ENCODE measurements around the gene DCTD. TPM values are rescaled to one million over a fixed set of nuclear protein-coding genes. Genes with fewer than 3 reads are reported as not detected.

Gene DCTD
- total RNA-seq, 1 experiment from 2014 or later, result 168 TPM

- no peak for DNase-seq (ENCODE audit: unreplicated experiment)
- TF ChIP-seq CTCF (IDR thresholded peaks at IDR 0.05; ENCODE audit: unreplicated experiment), result no peak
- intact Hi-C loops (cut with micrococcal nuclease), result no loop called here
- no peaks in the 10 kb centered on the region for H3K27me3 Mint-ChIP-seq (ENCODE audit: insufficient read depth, unreplicated experiment)
- H3K4me3 Mint-ChIP-seq (ENCODE audit: unreplicated experiment), result no peak overlapping the region
- CTCF ChIA-PET, result no interaction called here
- no peaks in the 10 kb centered on the region for H3K4me1 Mint-ChIP-seq (ENCODE audit: insufficient read depth, unreplicated experiment)
- H3K27ac Mint-ChIP-seq (ENCODE audit: low read depth, unreplicated experiment), result no peak overlapping the region
- H3K9me3 Mint-ChIP-seq (ENCODE audit: unreplicated experiment), result peaks cover 7% of the 10 kb centered on the region
- POLR2A ChIA-PET, result no interaction called here
- H3K36me3 Mint-ChIP-seq (ENCODE audit: insufficient read depth, unreplicated experiment), result no peaks in the 10 kb centered on the region
- no TSS peak for BruUV-seq (replicated peaks)
Observed at GRCh38 chr4:182853731-182854330, 63.4 kb downstream of the DCTD start.

DNA sequence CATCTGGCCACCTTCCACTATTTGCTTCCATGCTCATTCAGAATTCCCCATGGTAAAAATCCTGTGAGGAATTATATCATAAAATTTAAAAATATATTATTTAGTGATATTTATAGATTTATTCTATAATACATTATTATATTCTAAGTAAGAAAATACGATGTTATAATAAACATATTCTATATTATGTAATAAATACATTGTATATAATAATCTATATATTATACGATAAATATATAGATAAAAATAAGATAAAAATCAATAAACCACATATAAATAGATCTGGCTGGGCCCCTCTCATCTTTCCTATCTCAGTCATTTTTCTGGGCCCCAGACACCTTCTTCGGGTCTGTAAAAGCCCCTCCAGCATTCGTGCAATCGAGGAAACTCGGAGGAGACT lies 68.5 kb downstream of the DCTD start:
- Mint-ChIP-seq H3K9me3 (ENCODE audit: unreplicated experiment) (peaks cover 7% of the 10 kb centered on the region), H3K27me3 (ENCODE audit: insufficient read depth, unreplicated experiment) (no peaks in the 10 kb centered on the region), H3K27ac (ENCODE audit: low read depth, unreplicated experiment) (no peak overlapping the region), H3K4me1 (ENCODE audit: insufficient read depth, unreplicated experiment) (peaks cover 4% of the 10 kb centered on the region), H3K4me3 (ENCODE audit: unreplicated experiment) (no peak overlapping the region), H3K36me3 (ENCODE audit: insufficient read depth, unreplicated experiment) (no peaks in the 10 kb centered on the region)
- intact Hi-C loops (cut with micrococcal nuclease), result no loop called here
- no TSS peak for BruUV-seq (replicated peaks)
- no peak for TF ChIP-seq CTCF (IDR thresholded peaks at IDR 0.05; ENCODE audit: unreplicated experiment)
- POLR2A ChIA-PET, result interaction anchor here (0.7 kb wide), 1 partner anchor 11 kb away, joined by 3 read pairs; no protein-coding TSS in a partner anchor
- DNase-seq (ENCODE audit: unreplicated experiment), result no peak
- CTCF ChIA-PET, result interaction anchor here (0.7 kb wide), 2 partner anchors 1547 to 1714 kb away, joined by 3 read pairs; no protein-coding TSS in a partner anchor

DNA sequence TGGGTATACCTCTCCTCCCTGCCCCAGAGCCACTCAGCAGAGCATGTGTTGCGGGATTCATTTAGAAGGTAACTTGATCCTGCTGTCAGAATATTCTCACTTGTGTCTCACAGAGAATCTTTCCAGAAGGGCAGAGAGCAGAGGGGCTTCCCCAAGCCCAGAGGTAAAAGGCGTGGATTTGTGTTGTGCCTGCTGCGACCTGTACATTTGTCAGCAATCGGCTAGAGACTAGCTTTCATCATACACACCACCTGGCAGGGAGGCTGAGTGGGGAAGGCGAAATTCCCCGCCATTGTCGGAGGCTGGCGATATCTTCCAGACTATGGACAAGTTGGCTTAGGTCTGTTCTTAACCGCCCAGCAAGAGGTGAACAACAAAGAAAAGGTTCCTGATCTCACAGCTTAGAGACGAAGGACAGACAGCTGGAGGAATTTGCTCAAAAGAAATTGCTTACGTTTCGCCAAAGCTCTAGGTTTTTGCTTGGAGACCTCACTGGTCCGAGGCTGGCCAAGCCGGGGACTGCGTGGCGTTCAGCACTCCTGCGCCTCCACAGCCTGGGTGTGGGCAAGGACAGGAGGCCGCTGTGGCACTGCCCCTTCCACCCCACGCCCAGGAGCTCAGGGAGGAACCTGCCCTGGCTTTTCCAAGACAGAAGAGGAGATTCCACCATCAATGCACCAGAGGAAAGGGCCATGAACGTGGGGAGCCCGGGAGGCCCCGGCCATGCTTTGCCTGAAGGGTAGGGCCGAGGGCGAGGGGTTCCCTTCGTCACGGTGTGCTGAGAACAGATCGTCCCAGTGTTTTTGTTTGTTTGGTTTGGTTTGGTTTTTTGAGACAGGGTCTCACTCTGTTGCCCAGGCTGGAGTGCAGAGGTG lies 69.4 kb downstream of the DCTD start:
- intact Hi-C loops (cut with micrococcal nuclease), result no loop called here
- Mint-ChIP-seq H3K9me3 (ENCODE audit: unreplicated experiment) (peaks cover 6% of the 10 kb centered on the region), H3K27ac (ENCODE audit: low read depth, unreplicated experiment) (no peak overlapping the region), H3K27me3 (ENCODE audit: insufficient read depth, unreplicated experiment) (no peaks in the 10 kb centered on the region), H3K4me1 (ENCODE audit: insufficient read depth, unreplicated experiment) (peaks cover 8% of the 10 kb centered on the region), H3K4me3 (ENCODE audit: unreplicated experiment) (no peak overlapping the region), H3K36me3 (ENCODE audit: insufficient read depth, unreplicated experiment) (no peaks in the 10 kb centered on the region)
- no TSS peak for BruUV-seq (replicated peaks)
- ChIA-PET POLR2A (interaction anchor here (0.7 kb wide), 1 partner anchor 11 kb away, joined by 3 read pairs; no protein-coding TSS in a partner anchor), CTCF (interaction anchor here (0.6 to 0.7 kb wide), 4 partner anchors 37 to 1713 kb away, joined by 3 read pairs; no protein-coding TSS in a partner anchor)
- DNase-seq (ENCODE audit: unreplicated experiment), result no peak
- no peak for TF ChIP-seq CTCF (IDR thresholded peaks at IDR 0.05; ENCODE audit: unreplicated experiment)

GRCh38 chr4:182846036-182846435 lies 71.2 kb downstream of the DCTD start:
- DNase-seq (ENCODE audit: unreplicated experiment), result no peak
- H3K4me3 Mint-ChIP-seq (ENCODE audit: unreplicated experiment), result no peak overlapping the region
- H3K27ac Mint-ChIP-seq (ENCODE audit: low read depth, unreplicated experiment), result no peak overlapping the region
- intact Hi-C loops (cut with micrococcal nuclease), result no loop called here
- no peaks in the 10 kb centered on the region for H3K36me3 Mint-ChIP-seq (ENCODE audit: insufficient read depth, unreplicated experiment)
- H3K9me3 Mint-ChIP-seq (ENCODE audit: unreplicated experiment), result no peaks in the 10 kb centered on the region
- no TSS peak for BruUV-seq (replicated peaks)
- ChIA-PET CTCF (no interaction called here), POLR2A (interaction anchor here (1.0 kb wide), 1 partner anchor 48 kb away, joined by 3 read pairs; no protein-coding TSS in a partner anchor)
- H3K4me1 Mint-ChIP-seq (ENCODE audit: insufficient read depth, unreplicated experiment), result peaks cover 8% of the 10 kb centered on the region
- TF ChIP-seq CTCF (IDR thresholded peaks at IDR 0.05; ENCODE audit: unreplicated experiment), result no peak
- no peaks in the 10 kb centered on the region for H3K27me3 Mint-ChIP-seq (ENCODE audit: insufficient read depth, unreplicated experiment)

All from MCF 10A (cell line).